Right atrium auricular region (tissue), 2 donors: ENCODE data around the gene RASAL1. TPM values are rescaled to one million over a fixed set of nuclear protein-coding genes. Genes with fewer than 3 reads are reported as not detected.

ENCODE experiments used
- DNase-seq: peaks from one replicate; pipeline ENCODE4 v3.0.0-alpha.2; 2019; ENCODE audit warnings: low spot score
- H3K27ac ChIP-seq, 2 donors: fragments of 200-600 bp; sonication (generic); 1 replicate in 1 of 2; 2 replicates in 1 of 2; pipeline ENCODE4 v1.5.1; 2016 to 2019
- H3K27me3 ChIP-seq, 2 donors: fragments of 200-600 bp; sonication (generic); one replicate each; pipeline versions ENCODE4 v1.5.1 to v1.6.0; 2017 to 2019
- H3K36me3 ChIP-seq: fragments of 200-600 bp; sonication (generic); one replicate; pipeline ENCODE4 v1.5.1; 2016
- H3K4me1 ChIP-seq, 2 donors: fragments of 200-600 bp; sonication (generic); one replicate each; pipeline versions ENCODE4 v1.5.1 to v1.6.0; 2017 to 2019
- H3K4me3 ChIP-seq, 2 donors: fragments of 200-600 bp; sonication (generic); 1 replicate in 1 of 2; 2 replicates in 1 of 2; pipeline ENCODE4 v1.5.1; 2017 to 2019; ENCODE audit warnings: mild to moderate bottlenecking in 1 of 2, moderate library complexity in 1 of 2
- H3K9me3 ChIP-seq, 2 donors: fragments of 200-600 bp; sonication (generic); one replicate each; pipeline ENCODE4 v1.5.1; 2019
- total RNA-seq, 2 donors: library from RNA; depleted of rRNA; stranded (reverse); fragments of >200 nt; gene quantifications; one replicate each; pipeline ENCODE4 v1.1.0, GENCODE V29; 2016
- TF ChIP-seq, protein P1 (sequence below), 2 donors: fragments of 200-600 bp; sonication (generic); IDR thresholded peaks; one replicate each; pipeline ENCODE4 v1.5.1; 2019; ENCODE audit warnings: antibody characterized with exemption in 2 of 2

The RASAL1 gene
- total RNA-seq, 2 donors from 2014 or later = not detected

DNA sequence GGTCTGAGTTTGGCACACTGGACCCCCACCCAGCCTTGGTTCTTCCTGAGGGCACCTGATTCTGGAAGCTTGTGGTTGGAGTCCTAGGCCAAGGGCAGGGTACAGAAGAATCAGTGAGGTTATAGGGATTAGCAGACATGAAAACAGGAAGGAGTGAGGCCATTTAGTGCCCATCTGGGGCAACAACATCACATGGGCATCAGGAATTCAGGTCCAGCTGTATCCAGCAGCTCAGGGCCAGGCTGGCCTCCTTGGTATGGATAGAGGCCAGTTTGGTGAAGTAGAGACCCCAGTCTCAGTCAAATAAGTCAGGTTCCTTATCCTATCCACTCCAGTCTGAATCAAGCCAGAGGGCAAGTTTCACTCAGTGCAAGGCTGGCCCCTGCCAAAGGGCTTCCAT, 36.2 kb downstream of the RASAL1 start:
- Histone ChIP-seq H3K27ac (no peak overlapping the region), H3K4me1 (peaks cover 0 to 14% of the 10 kb centered on the region in 2 donors), H3K27me3 (no peaks in the 10 kb centered on the region), H3K36me3 (no peaks in the 10 kb centered on the region), H3K4me3 (no peak overlapping the region), H3K9me3 (no peaks in the 10 kb centered on the region)
- no peak for DNase-seq
- TF ChIP-seq, protein P1, sequence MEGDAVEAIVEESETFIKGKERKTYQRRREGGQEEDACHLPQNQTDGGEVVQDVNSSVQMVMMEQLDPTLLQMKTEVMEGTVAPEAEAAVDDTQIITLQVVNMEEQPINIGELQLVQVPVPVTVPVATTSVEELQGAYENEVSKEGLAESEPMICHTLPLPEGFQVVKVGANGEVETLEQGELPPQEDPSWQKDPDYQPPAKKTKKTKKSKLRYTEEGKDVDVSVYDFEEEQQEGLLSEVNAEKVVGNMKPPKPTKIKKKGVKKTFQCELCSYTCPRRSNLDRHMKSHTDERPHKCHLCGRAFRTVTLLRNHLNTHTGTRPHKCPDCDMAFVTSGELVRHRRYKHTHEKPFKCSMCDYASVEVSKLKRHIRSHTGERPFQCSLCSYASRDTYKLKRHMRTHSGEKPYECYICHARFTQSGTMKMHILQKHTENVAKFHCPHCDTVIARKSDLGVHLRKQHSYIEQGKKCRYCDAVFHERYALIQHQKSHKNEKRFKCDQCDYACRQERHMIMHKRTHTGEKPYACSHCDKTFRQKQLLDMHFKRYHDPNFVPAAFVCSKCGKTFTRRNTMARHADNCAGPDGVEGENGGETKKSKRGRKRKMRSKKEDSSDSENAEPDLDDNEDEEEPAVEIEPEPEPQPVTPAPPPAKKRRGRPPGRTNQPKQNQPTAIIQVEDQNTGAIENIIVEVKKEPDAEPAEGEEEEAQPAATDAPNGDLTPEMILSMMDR (IDR thresholded peaks at IDR 0.05) = no peak

DNA sequence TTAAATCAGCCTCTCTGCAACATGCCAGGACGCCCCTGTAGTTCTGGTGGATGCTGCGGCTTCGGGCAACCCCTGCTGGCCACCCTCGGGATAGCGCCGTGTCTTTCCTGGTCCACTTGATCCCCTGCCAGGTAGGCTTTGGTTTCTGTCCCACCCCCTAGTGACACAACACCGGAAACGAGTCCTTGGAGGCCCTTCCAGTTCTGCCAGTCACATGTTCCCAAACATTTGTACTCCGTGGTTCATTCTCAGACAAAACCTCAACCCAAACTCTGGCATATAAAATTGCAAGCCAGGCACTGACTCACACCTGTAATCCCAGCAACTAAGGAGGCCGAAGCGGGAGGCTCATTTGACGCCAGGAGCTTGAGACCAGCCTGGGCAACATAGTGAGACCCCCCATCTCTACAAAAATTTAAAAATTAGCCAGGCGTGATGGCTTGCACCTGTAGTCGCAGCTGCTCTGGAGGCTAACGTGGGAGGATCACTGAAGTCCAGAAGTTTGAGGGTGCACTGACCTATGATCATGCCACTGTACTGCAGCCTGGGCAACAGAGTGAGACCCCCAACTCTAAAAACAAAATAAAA, 37.0 kb downstream of the RASAL1 start:
- H3K27me3 ChIP-seq = no peaks in the 10 kb centered on the region
- no peaks in the 10 kb centered on the region for H3K36me3 ChIP-seq
- no peak overlapping the region for H3K4me3 ChIP-seq
- peaks cover 0 to 10% of the 10 kb centered on the region in 2 donors for H3K4me1 ChIP-seq
- H3K27ac ChIP-seq = no peak overlapping the region
- DNase-seq = peak; percentile 93
- H3K9me3 ChIP-seq = no peaks in the 10 kb centered on the region
- TF ChIP-seq, protein P1 (IDR thresholded peaks at IDR 0.05) = peak; percentile 52 to 77

- peak; percentile 83 for DNase-seq
- Histone ChIP-seq H3K4me1 (peaks cover 0 to 15% of the 10 kb centered on the region in 2 donors), H3K9me3 (no peaks in the 10 kb centered on the region), H3K4me3 (no peak overlapping the region), H3K36me3 (no peaks in the 10 kb centered on the region), H3K27ac (no peak overlapping the region), H3K27me3 (no peaks in the 10 kb centered on the region)
- TF ChIP-seq, protein P1 (IDR thresholded peaks at IDR 0.05) = no peak
Observed at GRCh38 chr12:113097716-113098440, 37.7 kb downstream of the RASAL1 start.

- TF ChIP-seq, protein P1 (IDR thresholded peaks at IDR 0.05) = no peak
- Histone ChIP-seq H3K27ac (no peak overlapping the region), H3K27me3 (no peaks in the 10 kb centered on the region), H3K4me3 (no peak overlapping the region), H3K4me1 (peaks cover 0 to 17% of the 10 kb centered on the region in 2 donors), H3K36me3 (no peaks in the 10 kb centered on the region), H3K9me3 (no peaks in the 10 kb centered on the region)
- DNase-seq = no peak
Observed at GRCh38 chr12:113096675-113097461, 38.7 kb downstream of the RASAL1 start.

DNA sequence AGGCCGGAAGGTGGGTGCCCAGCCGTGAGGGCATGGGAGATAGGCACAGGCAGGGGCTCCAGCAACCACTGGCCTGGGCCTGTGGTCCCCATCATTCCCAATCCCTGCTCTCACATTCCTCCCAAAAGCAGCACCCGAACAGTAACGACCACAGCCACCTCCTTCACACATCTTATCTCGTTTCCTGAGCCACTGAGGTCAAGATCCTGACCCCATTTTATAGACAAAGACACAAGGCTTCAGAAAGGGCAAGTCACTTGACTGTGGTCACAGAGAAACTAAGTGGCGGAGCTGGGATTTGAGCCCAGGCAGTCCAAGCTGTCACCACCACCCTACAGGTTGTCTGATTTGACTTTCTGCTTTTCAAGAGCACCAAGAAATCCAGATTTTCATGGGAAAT, 40.2 kb downstream of the RASAL1 start:
- TF ChIP-seq, protein P1 (IDR thresholded peaks at IDR 0.05) = no peak
- no peaks in the 10 kb centered on the region for H3K36me3 ChIP-seq
- DNase-seq = no peak

More for the DNA sequence above, 40.2 kb downstream of the RASAL1 start:
- no peaks in the 10 kb centered on the region for H3K9me3 ChIP-seq
- H3K4me1 ChIP-seq = peaks cover 0 to 17% of the 10 kb centered on the region in 2 donors
- no peak overlapping the region for H3K4me3 ChIP-seq
- no peaks in the 10 kb centered on the region for H3K27me3 ChIP-seq
- H3K27ac ChIP-seq = no peak overlapping the region
